Measurements from ENCODE around the gene SLC9C1.

Gene SLC9C1

GRCh38 chr3:112175646-112176045, 118.4 kb downstream of the SLC9C1 start:
- no peak overlapping the region for H2AFZ ChIP-seq (ENCODE audit: low read length)
- no peak overlapping the region for H3K4me3 ChIP-seq (ENCODE audit: low read depth, low read length, poor library complexity, severe bottlenecking)
- no peaks in the 10 kb centered on the region for H3K4me1 ChIP-seq (ENCODE audit: insufficient read depth, low read length, severe bottlenecking)
- no peaks in the 10 kb centered on the region for H3K79me2 ChIP-seq (ENCODE audit: insufficient read depth, low read length)
- no peaks in the 10 kb centered on the region for H3F3A ChIP-seq (ENCODE audit: insufficient read depth, low read length)
- H3K4me2 ChIP-seq (ENCODE audit: low read length) = no peak overlapping the region
- no peaks in the 10 kb centered on the region for H4K20me1 ChIP-seq (ENCODE audit: insufficient read depth, low read length)
- H3K27me3 ChIP-seq (ENCODE audit: insufficient read depth, low read length) = no peaks in the 10 kb centered on the region
- H3K9me3 ChIP-seq (ENCODE audit: low read length) = no peaks in the 10 kb centered on the region
- H3K9ac ChIP-seq (ENCODE audit: low read length) = no peak overlapping the region
- no peak overlapping the region for H3K27ac ChIP-seq (ENCODE audit: low read depth, low read length, poor library complexity, severe bottlenecking)
- no peaks in the 10 kb centered on the region for H3K9me2 ChIP-seq (ENCODE audit: low read depth, low read length)
- no peak for TF ChIP-seq EZH2 (IDR thresholded peaks at IDR 0.05; ENCODE audit: borderline replicate concordance, low read length)
- TF ChIP-seq, protein P1, sequence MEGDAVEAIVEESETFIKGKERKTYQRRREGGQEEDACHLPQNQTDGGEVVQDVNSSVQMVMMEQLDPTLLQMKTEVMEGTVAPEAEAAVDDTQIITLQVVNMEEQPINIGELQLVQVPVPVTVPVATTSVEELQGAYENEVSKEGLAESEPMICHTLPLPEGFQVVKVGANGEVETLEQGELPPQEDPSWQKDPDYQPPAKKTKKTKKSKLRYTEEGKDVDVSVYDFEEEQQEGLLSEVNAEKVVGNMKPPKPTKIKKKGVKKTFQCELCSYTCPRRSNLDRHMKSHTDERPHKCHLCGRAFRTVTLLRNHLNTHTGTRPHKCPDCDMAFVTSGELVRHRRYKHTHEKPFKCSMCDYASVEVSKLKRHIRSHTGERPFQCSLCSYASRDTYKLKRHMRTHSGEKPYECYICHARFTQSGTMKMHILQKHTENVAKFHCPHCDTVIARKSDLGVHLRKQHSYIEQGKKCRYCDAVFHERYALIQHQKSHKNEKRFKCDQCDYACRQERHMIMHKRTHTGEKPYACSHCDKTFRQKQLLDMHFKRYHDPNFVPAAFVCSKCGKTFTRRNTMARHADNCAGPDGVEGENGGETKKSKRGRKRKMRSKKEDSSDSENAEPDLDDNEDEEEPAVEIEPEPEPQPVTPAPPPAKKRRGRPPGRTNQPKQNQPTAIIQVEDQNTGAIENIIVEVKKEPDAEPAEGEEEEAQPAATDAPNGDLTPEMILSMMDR (IDR thresholded peaks at IDR 0.05; ENCODE audit: low read length) = no peak
- H3K36me3 ChIP-seq (ENCODE audit: insufficient read depth, low read length) = no peaks in the 10 kb centered on the region

DNA sequence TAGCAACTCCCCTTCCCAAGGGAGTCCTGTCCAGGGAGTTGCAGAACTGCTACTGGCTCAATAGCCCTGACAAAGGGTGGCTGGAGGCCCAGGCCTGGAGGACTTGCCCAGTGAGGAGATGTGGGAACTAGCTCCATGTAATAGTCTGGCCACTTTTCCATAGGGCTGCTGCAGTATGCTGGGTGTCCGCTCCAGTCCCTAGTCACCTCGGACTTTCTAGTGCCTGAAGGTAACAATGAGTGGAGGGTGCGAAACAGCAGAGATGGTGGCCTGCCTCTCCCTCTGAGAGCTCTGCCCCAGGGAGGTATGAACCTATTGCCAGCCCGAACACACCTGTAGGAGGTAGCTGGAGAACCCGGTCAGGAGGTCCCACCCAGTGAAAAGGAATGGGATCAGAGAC, 119.0 kb downstream of the SLC9C1 start:
- no peak overlapping the region for H3K9ac ChIP-seq (ENCODE audit: low read length)
- TF ChIP-seq EZH2 (IDR thresholded peaks at IDR 0.05; ENCODE audit: borderline replicate concordance, low read length) = no peak
- TF ChIP-seq, protein P1 (IDR thresholded peaks at IDR 0.05; ENCODE audit: low read length) = no peak
- H3F3A ChIP-seq (ENCODE audit: insufficient read depth, low read length) = no peaks in the 10 kb centered on the region
- H3K9me3 ChIP-seq (ENCODE audit: low read length) = no peaks in the 10 kb centered on the region
- H3K4me3 ChIP-seq (ENCODE audit: low read depth, low read length, poor library complexity, severe bottlenecking) = no peak overlapping the region
- no peak overlapping the region for H3K27ac ChIP-seq (ENCODE audit: low read depth, low read length, poor library complexity, severe bottlenecking)
- no peaks in the 10 kb centered on the region for H3K4me1 ChIP-seq (ENCODE audit: insufficient read depth, low read length, severe bottlenecking)
- no peak overlapping the region for H3K4me2 ChIP-seq (ENCODE audit: low read length)
- H3K9me2 ChIP-seq (ENCODE audit: low read depth, low read length) = no peaks in the 10 kb centered on the region
- no peak overlapping the region for H2AFZ ChIP-seq (ENCODE audit: low read length)
- H3K36me3 ChIP-seq (ENCODE audit: insufficient read depth, low read length) = no peaks in the 10 kb centered on the region
- no peaks in the 10 kb centered on the region for H4K20me1 ChIP-seq (ENCODE audit: insufficient read depth, low read length)
- H3K27me3 ChIP-seq (ENCODE audit: insufficient read depth, low read length) = no peaks in the 10 kb centered on the region
- H3K79me2 ChIP-seq (ENCODE audit: insufficient read depth, low read length) = no peaks in the 10 kb centered on the region

- Histone ChIP-seq H3K27ac (ENCODE audit: low read depth, low read length, poor library complexity, severe bottlenecking) (no peak overlapping the region), H3K9me3 (ENCODE audit: low read length) (0 out of 2 replicates have a peak, but pooled peaks cover 3% of the 10 kb centered on the region), H3K9me2 (ENCODE audit: low read depth, low read length) (no peaks in the 10 kb centered on the region), H3K27me3 (ENCODE audit: insufficient read depth, low read length) (no peaks in the 10 kb centered on the region), H3K79me2 (ENCODE audit: insufficient read depth, low read length) (no peaks in the 10 kb centered on the region), H4K20me1 (ENCODE audit: insufficient read depth, low read length) (no peaks in the 10 kb centered on the region), H2AFZ (ENCODE audit: low read length) (no peak overlapping the region), H3K9ac (ENCODE audit: low read length) (no peak overlapping the region), H3K4me3 (ENCODE audit: low read depth, low read length, poor library complexity, severe bottlenecking) (no peak overlapping the region), H3F3A (ENCODE audit: insufficient read depth, low read length) (no peaks in the 10 kb centered on the region), H3K4me2 (ENCODE audit: low read length) (no peak overlapping the region), H3K4me1 (ENCODE audit: insufficient read depth, low read length, severe bottlenecking) (no peaks in the 10 kb centered on the region), H3K36me3 (ENCODE audit: insufficient read depth, low read length) (no peaks in the 10 kb centered on the region)
- no peak for TF ChIP-seq EZH2 (IDR thresholded peaks at IDR 0.05; ENCODE audit: borderline replicate concordance, low read length)
- TF ChIP-seq, protein P1 (IDR thresholded peaks at IDR 0.05; ENCODE audit: low read length) = no peak
Measured at GRCh38 chr3:112171144-112171543, 122.9 kb downstream of the SLC9C1 start.

All from OCI-LY1 (cell line).